ENCODE results near the gene GPR156.

- TF ChIP-seq EZH2phosphoT487 (IDR thresholded peaks at IDR 0.05; ENCODE audit: insufficient read depth, low read depth): no peak
- TF ChIP-seq EZH2 (IDR thresholded peaks at IDR 0.05; ENCODE audit: insufficient read depth, poor library complexity, severe bottlenecking): no peak
Observed at GRCh38 chr3:120331076-120331475, 46.1 kb upstream of the GPR156 start.
